Gastroesophageal sphincter (tissue), 4 donors: ENCODE results near the gene H2AZ1. TPM values are rescaled to one million over a fixed set of nuclear protein-coding genes. Genes with fewer than 3 reads are reported as not detected.
"Not testable (repeated sequence)": the region's sequence is repeated elsewhere in the genome, so short reads cannot be mapped to it uniquely, and the experiment has no call there.

Source experiments
- ATAC-seq: fragments of 150-250 bp; one replicate; pipeline ENCODE4 v1.9.1; 2016; ENCODE audit warnings: mild to moderate bottlenecking, moderate library complexity
- H3K27ac ChIP-seq, 4 donors: fragments of 200-600 bp; sonication (generic) in 3 of 4; 1 replicate in 3 of 4; 2 replicates in 1 of 4; pipeline ENCODE4 v1.5.1; 2016 to 2019
- H3K27me3 ChIP-seq: fragments of 200-600 bp; sonication (generic); one replicate; pipeline ENCODE4 v1.5.1; 2019
- H3K36me3 ChIP-seq, 2 donors: fragments of 200-600 bp; sonication (generic); one replicate each; pipeline ENCODE4 v1.5.1; 2019; ENCODE audit warnings: control low read depth in 1 of 2
- H3K4me1 ChIP-seq, 3 donors: fragments of 200-600 bp; sonication (generic); 1 replicate in 2 of 3; 2 replicates in 1 of 3; pipeline ENCODE4 v1.5.1; 2016 to 2019; ENCODE audit warnings: control low read depth in 2 of 3
- H3K4me3 ChIP-seq, 2 donors: fragments of 200-600 bp; sonication (generic); one replicate each; pipeline ENCODE4 v1.5.1; 2019; ENCODE audit warnings: mild to moderate bottlenecking in 1 of 2, moderate library complexity in 1 of 2
- H3K9me3 ChIP-seq, 3 donors: fragments of 200-600 bp; sonication (generic); one replicate each; pipeline ENCODE4 v1.5.1; 2017 to 2019; ENCODE audit warnings: control low read depth in 2 of 3
- EP300 ChIP-seq: sonication (generic); formaldehyde crosslinking; IDR thresholded peaks from one replicate; pipeline ENCODE4 v1.6.1; 2017; ENCODE audit warnings: antibody characterized with exemption, mild to moderate bottlenecking
- POLR2A ChIP-seq, 2 donors: fragments of 450-650 bp; IDR thresholded peaks; one replicate each; pipeline ENCODE4 v1.6.1; 2017; ENCODE audit warnings: antibody characterized with exemption in 2 of 2, mild to moderate bottlenecking in 2 of 2, moderate library complexity in 1 of 2
- POLR2AphosphoS5 ChIP-seq: sonication (generic); formaldehyde crosslinking; IDR thresholded peaks from one replicate; pipeline ENCODE4 v1.6.1; 2017; ENCODE audit warnings: antibody characterized with exemption
- WGBS, 2 donors: methylation state at CpG; one replicate each; pipeline ENCODE4 v1.1.5; 2018; ENCODE audit warnings: low coverage in 1 of 2; 5-methylcytosine and 5-hydroxymethylcytosine counted together
- total RNA-seq, 4 donors: library from RNA; depleted of rRNA; stranded (reverse); fragments of >200 nt; gene quantifications; one replicate each; pipeline ENCODE4 v1.1.0, GENCODE V29; 2016
- TF ChIP-seq, protein P1 (sequence below), 4 experiments: fragments of 200-600 bp in 2 of 4; fragments of 450-650 bp in 2 of 4; sonication (generic) in 1 of 4; IDR thresholded peaks; one replicate each; pipeline ENCODE4 v1.5.1; 2017 to 2019; ENCODE audit warnings: antibody characterized with exemption in 4 of 4, mild to moderate bottlenecking in 2 of 4, moderate library complexity in 2 of 4

H2AZ1 gene
- total RNA-seq, 4 donors from 2014 or later = 193 to 364 (median 279) TPM

GRCh38 chr4:99966692-99967091 is 16.6 kb upstream of the H2AZ1 start:
- Histone ChIP-seq H3K27me3 (no peaks in the 10 kb centered on the region), H3K36me3 (no peaks in the 10 kb centered on the region), H3K4me1 (no peaks in the 10 kb centered on the region), H3K27ac (no peak overlapping the region), H3K4me3 (no peak overlapping the region), H3K9me3 (no peaks in the 10 kb centered on the region)
- TF ChIP-seq POLR2A (IDR thresholded peaks at IDR 0.05) (no peak), EP300 (no peak), POLR2AphosphoS5 (no peak)
- TF ChIP-seq, protein P1, sequence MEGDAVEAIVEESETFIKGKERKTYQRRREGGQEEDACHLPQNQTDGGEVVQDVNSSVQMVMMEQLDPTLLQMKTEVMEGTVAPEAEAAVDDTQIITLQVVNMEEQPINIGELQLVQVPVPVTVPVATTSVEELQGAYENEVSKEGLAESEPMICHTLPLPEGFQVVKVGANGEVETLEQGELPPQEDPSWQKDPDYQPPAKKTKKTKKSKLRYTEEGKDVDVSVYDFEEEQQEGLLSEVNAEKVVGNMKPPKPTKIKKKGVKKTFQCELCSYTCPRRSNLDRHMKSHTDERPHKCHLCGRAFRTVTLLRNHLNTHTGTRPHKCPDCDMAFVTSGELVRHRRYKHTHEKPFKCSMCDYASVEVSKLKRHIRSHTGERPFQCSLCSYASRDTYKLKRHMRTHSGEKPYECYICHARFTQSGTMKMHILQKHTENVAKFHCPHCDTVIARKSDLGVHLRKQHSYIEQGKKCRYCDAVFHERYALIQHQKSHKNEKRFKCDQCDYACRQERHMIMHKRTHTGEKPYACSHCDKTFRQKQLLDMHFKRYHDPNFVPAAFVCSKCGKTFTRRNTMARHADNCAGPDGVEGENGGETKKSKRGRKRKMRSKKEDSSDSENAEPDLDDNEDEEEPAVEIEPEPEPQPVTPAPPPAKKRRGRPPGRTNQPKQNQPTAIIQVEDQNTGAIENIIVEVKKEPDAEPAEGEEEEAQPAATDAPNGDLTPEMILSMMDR (IDR thresholded peaks at IDR 0.05) = no peak
- 90 to 100% methylated on average over 3 of the region's 3 CpGs for WGBS, 2 donors
- ATAC-seq = no peak

- ATAC-seq = no peak
- no peak overlapping the region for H3K27ac ChIP-seq
- H3K4me3 ChIP-seq = no peak overlapping the region
- no peaks in the 10 kb centered on the region for H3K4me1 ChIP-seq
- H3K9me3 ChIP-seq = no peaks in the 10 kb centered on the region
- no peaks in the 10 kb centered on the region for H3K27me3 ChIP-seq
- WGBS, 2 donors = 49 to 54% methylated on average over 5 of the region's 5 CpGs
- no peaks in the 10 kb centered on the region for H3K36me3 ChIP-seq
- no peak for TF ChIP-seq POLR2AphosphoS5
These were observed 15.7 kb upstream of the H2AZ1 start for GRCh38 chr4:99965674-99966350.

- Histone ChIP-seq H3K4me3 (no peak overlapping the region), H3K36me3 (no peaks in the 10 kb centered on the region), H3K27me3 (no peaks in the 10 kb centered on the region), H3K9me3 (no peaks in the 10 kb centered on the region), H3K4me1 (no peaks in the 10 kb centered on the region), H3K27ac (no peak overlapping the region)
- ATAC-seq = no peak
- TF ChIP-seq POLR2A (IDR thresholded peaks at IDR 0.05) (no peak), EP300 (no peak), POLR2AphosphoS5 (no peak)
- TF ChIP-seq, protein P1 (IDR thresholded peaks at IDR 0.05) = no peak
These were observed 15.1 kb upstream of the H2AZ1 start for GRCh38 chr4:99965173-99965572.

DNA sequence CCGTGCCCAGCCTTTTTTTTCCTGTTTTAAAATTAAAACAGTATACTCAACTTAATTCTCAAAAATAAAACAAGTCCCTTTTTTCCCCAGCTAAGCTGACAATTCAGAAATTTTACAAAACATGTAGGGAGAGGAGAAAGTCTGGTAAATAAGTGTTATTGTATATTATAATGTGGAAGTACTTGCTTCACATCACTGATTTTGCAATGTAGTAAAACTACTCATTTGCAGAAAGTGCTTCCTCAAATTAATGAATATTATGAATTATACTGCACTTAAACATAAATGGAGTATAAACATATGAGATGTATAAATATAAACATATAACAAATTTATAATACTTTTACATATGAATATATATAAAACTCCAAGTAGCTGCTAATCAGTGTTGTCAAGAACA is 11.6 kb upstream of the H2AZ1 start:
- H3K4me3 ChIP-seq = no peak overlapping the region
- H3K27ac ChIP-seq = no peak overlapping the region
- 92 to 100% methylated on average over 1 of the region's 1 CpG for WGBS, 2 donors
- no peaks in the 10 kb centered on the region for H3K4me1 ChIP-seq
- no peaks in the 10 kb centered on the region for H3K9me3 ChIP-seq
- TF ChIP-seq, protein P1 (IDR thresholded peaks at IDR 0.05) = no peak
- TF ChIP-seq POLR2AphosphoS5 (no peak), POLR2A (IDR thresholded peaks at IDR 0.05) (no peak), EP300 (no peak)
- no peak for ATAC-seq
- H3K27me3 ChIP-seq = no peaks in the 10 kb centered on the region
- H3K36me3 ChIP-seq = no peaks in the 10 kb centered on the region

DNA sequence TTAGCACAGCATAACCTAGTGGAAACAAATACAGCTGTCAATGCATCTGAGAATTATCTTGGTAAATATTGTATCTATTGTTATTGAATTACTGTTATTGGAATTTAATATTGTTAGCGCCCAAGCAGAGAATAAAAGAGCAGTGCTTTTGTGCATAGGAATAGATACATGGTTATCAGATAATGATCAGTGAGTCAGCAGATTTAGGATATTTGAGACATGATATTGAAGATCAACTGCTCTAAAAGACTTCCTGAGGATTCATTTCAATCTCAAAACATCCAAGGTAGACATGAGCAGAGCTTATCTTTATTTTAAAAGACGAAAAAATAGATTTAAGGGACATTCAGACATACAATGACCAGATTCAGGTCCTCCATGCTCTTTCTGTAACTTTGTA is 10.6 kb upstream of the H2AZ1 start:
- no peaks in the 10 kb centered on the region for H3K9me3 ChIP-seq
- 73 to 96% methylated on average over 2 of the region's 2 CpGs for WGBS, 2 donors
- H3K4me3 ChIP-seq = no peak overlapping the region
- no peaks in the 10 kb centered on the region for H3K4me1 ChIP-seq
- no peak for TF ChIP-seq EP300
- no peaks in the 10 kb centered on the region for H3K27me3 ChIP-seq
- no peak for ATAC-seq
- no peak overlapping the region for H3K27ac ChIP-seq
- H3K36me3 ChIP-seq = no peaks in the 10 kb centered on the region

- H3K4me1 ChIP-seq, H3K9me3 ChIP-seq, H3K4me3 ChIP-seq, ATAC-seq, H3K27ac ChIP-seq, H3K36me3 ChIP-seq, H3K27me3 ChIP-seq: not testable (repeated sequence)
- 86 to 95% methylated on average over 3 of the region's 3 CpGs for WGBS, 2 donors
These were observed 8.1 kb upstream of the H2AZ1 start for GRCh38 chr4:99958207-99958606.
